ENCODE data around the gene TMCO2.

Gene TMCO2

GRCh38 chr1:40258445-40258769, 10.7 kb downstream of the TMCO2 start:
- no peak for DNase-seq

- no peak for DNase-seq
Measured at GRCh38 chr1:40264354-40264781, 16.6 kb downstream of the TMCO2 start.

- no peak for DNase-seq
Measured at GRCh38 chr1:40265298-40265697, 17.6 kb downstream of the TMCO2 start.

GRCh38 chr1:40265919-40266318, 18.2 kb downstream of the TMCO2 start:
- no peak for DNase-seq

- DNase-seq = no peak
Measured at GRCh38 chr1:40266786-40267535, 19.2 kb downstream of the TMCO2 start.

GRCh38 chr1:40267767-40268187, 20.0 kb downstream of the TMCO2 start:
- DNase-seq = no peak

GRCh38 chr1:40268211-40268610, 20.5 kb downstream of the TMCO2 start:
- DNase-seq = no peak

GRCh38 chr1:40270152-40270834, 22.6 kb downstream of the TMCO2 start:
- DNase-seq = no peak

GRCh38 chr1:40272653-40273213, 25.0 kb downstream of the TMCO2 start:
- DNase-seq = no peak

- DNase-seq = no peak
Measured at GRCh38 chr1:40273547-40274166, 25.9 kb downstream of the TMCO2 start.

- no peak for DNase-seq
Measured at GRCh38 chr1:40274331-40274730, 26.6 kb downstream of the TMCO2 start.

GRCh38 chr1:40276122-40276521, 28.4 kb downstream of the TMCO2 start:
- no peak for DNase-seq

GRCh38 chr1:40281853-40282252, 34.1 kb downstream of the TMCO2 start:
- DNase-seq = no peak

- no peak for DNase-seq
Measured at GRCh38 chr1:40291293-40291692, 43.6 kb downstream of the TMCO2 start.

GRCh38 chr1:40299366-40300248, 51.9 kb downstream of the TMCO2 start:
- DNase-seq = no peak

GRCh38 chr1:40300249-40300567, 52.5 kb downstream of the TMCO2 start:
- no peak for DNase-seq

- DNase-seq = no peak
Measured at GRCh38 chr1:40300651-40301050, 52.9 kb downstream of the TMCO2 start.

- no peak for DNase-seq
Measured at GRCh38 chr1:40301066-40301465, 53.3 kb downstream of the TMCO2 start.
